WTC11 (cell line): ENCODE data around the gene HES4.

ENCODE experiments used
- ETV6 ChIP-seq: sonication (generic); formaldehyde crosslinking; IDR thresholded peaks from 2 replicates; pipeline ENCODE4 v1.8.1; 2022; ENCODE audit warnings: mild to moderate bottlenecking, missing genetic modification reagents
- NR3C1 ChIP-seq: sonication (generic); formaldehyde crosslinking; conservative IDR thresholded peaks from 2 replicates; pipeline ENCODE4 v1.8.1; 2023; ENCODE audit warnings: low read depth, mild to moderate bottlenecking, missing genetic modification reagents
- ZNF416 ChIP-seq: fragments of 250-450 bp; sonication (Bioruptor Pico); IDR thresholded peaks from 2 replicates; pipeline ENCODE4 v1.9.0; 2021; ENCODE audit warnings: mild to moderate bottlenecking, inconsistent platforms
- TF ChIP-seq, protein P1 (sequence below): sonication (generic); formaldehyde crosslinking; IDR thresholded peaks from 2 replicates; pipeline ENCODE4 v1.8.0; 2023; ENCODE audit warnings: missing genetic modification reagents, mild to moderate bottlenecking, borderline replicate concordance
- TF ChIP-seq, protein P2 (sequence below): fragments of 200-600 bp; IDR thresholded peaks from 2 replicates; pipeline ENCODE4 v1.8.0; 2022; ENCODE audit warnings: antibody characterized with exemption

DNA sequence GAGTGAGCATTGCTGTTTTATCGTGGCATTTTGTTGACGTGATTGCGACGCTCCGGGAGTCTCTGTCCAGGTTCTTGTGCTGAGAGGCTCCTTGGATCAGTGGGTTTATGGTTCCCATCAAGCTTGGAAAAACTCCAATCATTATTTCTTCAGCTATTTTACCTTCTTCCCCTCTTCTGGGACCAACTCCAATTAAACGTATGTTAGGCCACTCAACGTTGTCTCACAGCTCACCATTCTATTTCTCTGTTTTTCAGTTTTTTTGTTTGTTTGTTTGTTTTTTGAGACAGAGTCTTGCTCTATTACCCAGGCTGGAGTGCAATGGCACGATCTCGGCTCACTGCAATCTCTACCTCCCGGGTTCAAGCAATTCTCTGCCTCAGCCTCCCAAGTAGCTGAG, 8.0 kb downstream of the HES4 start:
- no peak for TF ChIP-seq NR3C1 (CRISPR knock-in tag)
- TF ChIP-seq, protein P1, sequence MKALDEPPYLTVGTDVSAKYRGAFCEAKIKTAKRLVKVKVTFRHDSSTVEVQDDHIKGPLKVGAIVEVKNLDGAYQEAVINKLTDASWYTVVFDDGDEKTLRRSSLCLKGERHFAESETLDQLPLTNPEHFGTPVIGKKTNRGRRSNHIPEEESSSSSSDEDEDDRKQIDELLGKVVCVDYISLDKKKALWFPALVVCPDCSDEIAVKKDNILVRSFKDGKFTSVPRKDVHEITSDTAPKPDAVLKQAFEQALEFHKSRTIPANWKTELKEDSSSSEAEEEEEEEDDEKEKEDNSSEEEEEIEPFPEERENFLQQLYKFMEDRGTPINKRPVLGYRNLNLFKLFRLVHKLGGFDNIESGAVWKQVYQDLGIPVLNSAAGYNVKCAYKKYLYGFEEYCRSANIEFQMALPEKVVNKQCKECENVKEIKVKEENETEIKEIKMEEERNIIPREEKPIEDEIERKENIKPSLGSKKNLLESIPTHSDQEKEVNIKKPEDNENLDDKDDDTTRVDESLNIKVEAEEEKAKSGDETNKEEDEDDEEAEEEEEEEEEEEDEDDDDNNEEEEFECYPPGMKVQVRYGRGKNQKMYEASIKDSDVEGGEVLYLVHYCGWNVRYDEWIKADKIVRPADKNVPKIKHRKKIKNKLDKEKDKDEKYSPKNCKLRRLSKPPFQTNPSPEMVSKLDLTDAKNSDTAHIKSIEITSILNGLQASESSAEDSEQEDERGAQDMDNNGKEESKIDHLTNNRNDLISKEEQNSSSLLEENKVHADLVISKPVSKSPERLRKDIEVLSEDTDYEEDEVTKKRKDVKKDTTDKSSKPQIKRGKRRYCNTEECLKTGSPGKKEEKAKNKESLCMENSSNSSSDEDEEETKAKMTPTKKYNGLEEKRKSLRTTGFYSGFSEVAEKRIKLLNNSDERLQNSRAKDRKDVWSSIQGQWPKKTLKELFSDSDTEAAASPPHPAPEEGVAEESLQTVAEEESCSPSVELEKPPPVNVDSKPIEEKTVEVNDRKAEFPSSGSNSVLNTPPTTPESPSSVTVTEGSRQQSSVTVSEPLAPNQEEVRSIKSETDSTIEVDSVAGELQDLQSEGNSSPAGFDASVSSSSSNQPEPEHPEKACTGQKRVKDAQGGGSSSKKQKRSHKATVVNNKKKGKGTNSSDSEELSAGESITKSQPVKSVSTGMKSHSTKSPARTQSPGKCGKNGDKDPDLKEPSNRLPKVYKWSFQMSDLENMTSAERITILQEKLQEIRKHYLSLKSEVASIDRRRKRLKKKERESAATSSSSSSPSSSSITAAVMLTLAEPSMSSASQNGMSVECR (CRISPR knock-in tag) = no peak
- TF ChIP-seq, protein P2, sequence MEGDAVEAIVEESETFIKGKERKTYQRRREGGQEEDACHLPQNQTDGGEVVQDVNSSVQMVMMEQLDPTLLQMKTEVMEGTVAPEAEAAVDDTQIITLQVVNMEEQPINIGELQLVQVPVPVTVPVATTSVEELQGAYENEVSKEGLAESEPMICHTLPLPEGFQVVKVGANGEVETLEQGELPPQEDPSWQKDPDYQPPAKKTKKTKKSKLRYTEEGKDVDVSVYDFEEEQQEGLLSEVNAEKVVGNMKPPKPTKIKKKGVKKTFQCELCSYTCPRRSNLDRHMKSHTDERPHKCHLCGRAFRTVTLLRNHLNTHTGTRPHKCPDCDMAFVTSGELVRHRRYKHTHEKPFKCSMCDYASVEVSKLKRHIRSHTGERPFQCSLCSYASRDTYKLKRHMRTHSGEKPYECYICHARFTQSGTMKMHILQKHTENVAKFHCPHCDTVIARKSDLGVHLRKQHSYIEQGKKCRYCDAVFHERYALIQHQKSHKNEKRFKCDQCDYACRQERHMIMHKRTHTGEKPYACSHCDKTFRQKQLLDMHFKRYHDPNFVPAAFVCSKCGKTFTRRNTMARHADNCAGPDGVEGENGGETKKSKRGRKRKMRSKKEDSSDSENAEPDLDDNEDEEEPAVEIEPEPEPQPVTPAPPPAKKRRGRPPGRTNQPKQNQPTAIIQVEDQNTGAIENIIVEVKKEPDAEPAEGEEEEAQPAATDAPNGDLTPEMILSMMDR = no peak
- no peak for TF ChIP-seq ZNF416 (CRISPR knock-in tag)
- TF ChIP-seq ETV6 (CRISPR knock-in tag) = no peak
